Colonic mucosa (tissue), 4 donors: ENCODE data around the gene MSN. TPM values are rescaled to one million over a fixed set of nuclear protein-coding genes. Genes with fewer than 3 reads are reported as not detected.

Source experiments
- DNase-seq: peaks from one replicate; pipeline ENCODE4 v3.0.0-alpha.2; 2020
- H3K27ac ChIP-seq: fragments of 200-600 bp; one replicate; pipeline ENCODE4 v1.8.0; 2021
- H3K27me3 ChIP-seq: fragments of 200-600 bp; one replicate; pipeline ENCODE4 v1.8.0; 2021
- H3K36me3 ChIP-seq: fragments of 200-600 bp; one replicate; pipeline ENCODE4 v1.8.0; 2021
- H3K4me1 ChIP-seq: fragments of 200-600 bp; one replicate; pipeline ENCODE4 v1.8.0; 2021; ENCODE audit warnings: mild to moderate bottlenecking
- H3K4me3 ChIP-seq: fragments of 200-600 bp; one replicate; pipeline ENCODE4 v1.8.0; 2021
- H3K9ac ChIP-seq, 2 donors: one replicate each; pipeline ENCODE4 v1.7.0; 2013; ENCODE audit warnings: control low read depth in 2 of 2, low read depth in 2 of 2, low read length in 2 of 2
- H3K9me3 ChIP-seq: fragments of 200-600 bp; one replicate; pipeline ENCODE4 v1.8.0; 2021
- intact Hi-C: fragments of 100-400 bp; cut with DNase I; formaldehyde crosslinking; loops from one replicate; pipeline ENCODE4 v1.14.1; 2022
- total RNA-seq, 2 donors: library from RNA; stranded (reverse); fragmentation: NEBNext Ultra II Directional in 1 of 2; extraction: Animal tissue kit (Norgen Biotek cat#: 25700) in 1 of 2; gene quantifications; one replicate each; pipeline ENCODE4 v1.2.1, GENCODE V29; 2021
- TF ChIP-seq, protein P1 (sequence below): fragments of 200-600 bp; IDR thresholded peaks from one replicate; pipeline ENCODE4 v1.8.0; 2022; ENCODE audit warnings: antibody characterized with exemption, mild to moderate bottlenecking
- donor health status: healthy.
- donor health status: DM: no; HTN: no; CAD: no.
- donor health status: DM: no; HTN: no; CAD: no.

MSN gene
- total RNA-seq, 2 donors from 2014 or later: 27.5 to 62.7 TPM

GRCh38 chrX:65705439-65705838, 38.0 kb downstream of the MSN start:
- H3K4me3 ChIP-seq: no peak overlapping the region
- intact Hi-C loops: no loop called here
- no peaks in the 10 kb centered on the region for H3K27me3 ChIP-seq
- no peak overlapping the region for H3K9ac ChIP-seq
- H3K4me1 ChIP-seq: no peaks in the 10 kb centered on the region
- H3K36me3 ChIP-seq: no peaks in the 10 kb centered on the region
- H3K9me3 ChIP-seq: no peaks in the 10 kb centered on the region
- TF ChIP-seq, protein P1, sequence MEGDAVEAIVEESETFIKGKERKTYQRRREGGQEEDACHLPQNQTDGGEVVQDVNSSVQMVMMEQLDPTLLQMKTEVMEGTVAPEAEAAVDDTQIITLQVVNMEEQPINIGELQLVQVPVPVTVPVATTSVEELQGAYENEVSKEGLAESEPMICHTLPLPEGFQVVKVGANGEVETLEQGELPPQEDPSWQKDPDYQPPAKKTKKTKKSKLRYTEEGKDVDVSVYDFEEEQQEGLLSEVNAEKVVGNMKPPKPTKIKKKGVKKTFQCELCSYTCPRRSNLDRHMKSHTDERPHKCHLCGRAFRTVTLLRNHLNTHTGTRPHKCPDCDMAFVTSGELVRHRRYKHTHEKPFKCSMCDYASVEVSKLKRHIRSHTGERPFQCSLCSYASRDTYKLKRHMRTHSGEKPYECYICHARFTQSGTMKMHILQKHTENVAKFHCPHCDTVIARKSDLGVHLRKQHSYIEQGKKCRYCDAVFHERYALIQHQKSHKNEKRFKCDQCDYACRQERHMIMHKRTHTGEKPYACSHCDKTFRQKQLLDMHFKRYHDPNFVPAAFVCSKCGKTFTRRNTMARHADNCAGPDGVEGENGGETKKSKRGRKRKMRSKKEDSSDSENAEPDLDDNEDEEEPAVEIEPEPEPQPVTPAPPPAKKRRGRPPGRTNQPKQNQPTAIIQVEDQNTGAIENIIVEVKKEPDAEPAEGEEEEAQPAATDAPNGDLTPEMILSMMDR: no peak
- no peak for DNase-seq
- H3K27ac ChIP-seq: no peak overlapping the region

GRCh38 chrX:65706041-65706828, 38.8 kb downstream of the MSN start:
- TF ChIP-seq, protein P1: no peak
- no peak for DNase-seq
- intact Hi-C loops: no loop called here
- Histone ChIP-seq H3K36me3 (no peaks in the 10 kb centered on the region), H3K27ac (peak overlapping the region; percentile 18), H3K4me3 (no peak overlapping the region), H3K9me3 (no peaks in the 10 kb centered on the region), H3K27me3 (no peaks in the 10 kb centered on the region), H3K9ac (no peak overlapping the region), H3K4me1 (no peaks in the 10 kb centered on the region)

DNA sequence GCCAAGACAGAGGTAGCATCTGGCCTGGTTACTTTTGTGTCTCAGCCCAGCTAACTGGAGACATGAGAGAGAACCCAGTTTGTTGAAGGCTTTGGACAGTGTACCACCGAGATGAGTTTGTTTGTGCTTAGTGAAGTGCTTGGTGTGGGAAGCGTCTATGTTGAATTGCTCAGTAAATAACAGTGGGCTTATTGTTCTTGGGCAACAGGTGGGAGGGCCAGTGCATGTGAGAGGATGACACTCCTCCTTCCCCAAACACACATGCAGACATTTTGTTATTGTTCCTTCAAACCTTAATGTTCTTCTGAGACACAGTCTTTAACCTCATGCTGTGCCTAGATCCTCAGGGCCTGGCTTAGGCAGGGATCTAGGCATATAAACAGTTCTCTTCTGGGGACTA, 39.7 kb downstream of the MSN start:
- no peak overlapping the region for H3K4me3 ChIP-seq
- H3K9me3 ChIP-seq: no peaks in the 10 kb centered on the region
- DNase-seq: no peak
- TF ChIP-seq, protein P1: no peak
- H3K9ac ChIP-seq: no peak overlapping the region
- H3K27ac ChIP-seq: peak overlapping the region; percentile 18
- H3K27me3 ChIP-seq: no peaks in the 10 kb centered on the region
- H3K4me1 ChIP-seq: no peaks in the 10 kb centered on the region
- no peaks in the 10 kb centered on the region for H3K36me3 ChIP-seq
- intact Hi-C loops: no loop called here

DNA sequence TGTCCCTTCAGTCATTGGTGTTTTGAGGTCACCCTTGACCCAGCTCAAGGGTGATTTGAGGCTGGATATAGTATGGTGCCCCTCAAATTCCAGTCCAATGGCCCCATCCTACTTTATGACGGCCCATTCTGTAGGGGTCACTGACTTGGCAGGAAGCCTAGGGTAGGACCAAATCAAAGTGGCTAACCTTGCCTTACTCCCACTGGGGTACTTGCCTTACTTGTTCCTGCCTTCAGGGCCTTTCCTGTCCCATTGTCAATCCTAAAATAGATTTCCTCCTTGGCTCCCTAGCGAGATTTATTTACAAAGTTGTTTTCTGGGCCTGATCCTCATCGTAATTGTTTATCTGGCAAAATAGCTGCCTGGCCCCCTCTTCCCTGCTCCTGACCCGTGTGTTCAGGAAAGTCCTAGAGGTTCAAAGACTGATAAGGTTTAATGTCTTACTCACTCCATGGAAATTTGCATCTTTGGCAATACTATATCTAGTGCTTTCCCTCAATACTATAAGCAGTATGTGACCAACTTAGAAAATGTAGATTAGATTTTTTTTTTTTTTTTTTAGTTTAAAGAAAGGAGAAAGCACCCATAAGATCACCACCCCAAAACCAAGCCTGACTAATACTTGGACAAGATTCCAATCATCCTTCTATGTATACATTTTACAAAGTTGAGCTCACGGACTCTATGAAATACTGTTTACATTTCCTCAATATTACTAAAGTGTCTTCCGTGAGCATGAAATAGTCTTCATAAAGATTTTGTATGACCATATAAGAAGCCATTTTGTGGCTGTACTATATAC, 44.8 kb downstream of the MSN start:
- no peaks in the 10 kb centered on the region for H3K27me3 ChIP-seq

GRCh38 chrX:65718538-65718937, 51.1 kb downstream of the MSN start:
- Histone ChIP-seq H3K27ac (no peak overlapping the region), H3K9ac (no peak overlapping the region), H3K9me3 (no peaks in the 10 kb centered on the region), H3K27me3 (no peaks in the 10 kb centered on the region), H3K36me3 (no peaks in the 10 kb centered on the region), H3K4me3 (no peak overlapping the region), H3K4me1 (peaks cover 5% of the 10 kb centered on the region)
- intact Hi-C loops: no loop called here
- DNase-seq: no peak
- TF ChIP-seq, protein P1: no peak

More for the DNA sequence above, 44.8 kb downstream of the MSN start:
- intact Hi-C loops: no loop called here
- no peak overlapping the region for H3K27ac ChIP-seq
- no peaks in the 10 kb centered on the region for H3K36me3 ChIP-seq
- no peak overlapping the region for H3K4me3 ChIP-seq
- TF ChIP-seq, protein P1: no peak
- no peak overlapping the region for H3K9ac ChIP-seq
- no peak for DNase-seq
- no peaks in the 10 kb centered on the region for H3K9me3 ChIP-seq
- H3K4me1 ChIP-seq: no peaks in the 10 kb centered on the region
